Left lung (tissue), 10 donors: ENCODE data around the gene PEX10. TPM values are rescaled to one million over a fixed set of nuclear protein-coding genes. Genes with fewer than 3 reads are reported as not detected.

ENCODE experiments used
- ATAC-seq: fragments of 200-7000 bp; cut with Tn5 transposase; one replicate; pipeline ENCODE4 v1.9.1; 2020; ENCODE audit warnings: moderate library complexity
- DNase-seq, 4 donors: peaks; one replicate each; pipeline ENCODE4 v3.0.0-alpha.2; 2013 to 2020
- H3K27ac ChIP-seq, 2 donors: fragments of 200-600 bp; sonication (generic) in 1 of 2; one replicate each; pipeline versions ENCODE4 v1.5.0 to v1.8.0; 2020 to 2021
- H3K27me3 ChIP-seq, 2 donors: fragments of 200-600 bp; sonication (generic) in 1 of 2; one replicate each; pipeline versions ENCODE4 v1.5.0 to v1.8.0; 2020 to 2021
- H3K36me3 ChIP-seq, 2 donors: fragments of 200-600 bp; sonication (generic) in 1 of 2; one replicate each; pipeline versions ENCODE4 v1.5.0 to v1.8.0; 2020 to 2021
- H3K4me1 ChIP-seq, 2 donors: fragments of 200-600 bp; one replicate each; pipeline ENCODE4 v1.8.0; 2021
- H3K4me3 ChIP-seq, 2 donors: fragments of 200-600 bp; sonication (generic) in 1 of 2; one replicate each; pipeline versions ENCODE4 v1.5.0 to v1.8.0; 2020 to 2021; ENCODE audit warnings: mild to moderate bottlenecking in 1 of 2
- H3K9me3 ChIP-seq, 2 donors: fragments of 200-600 bp; sonication (generic) in 1 of 2; one replicate each; pipeline versions ENCODE4 v1.5.0 to v1.8.0; 2020 to 2021
- intact Hi-C, 2 donors: fragments of 100-400 bp; cut with DNase I; formaldehyde crosslinking; loops; one replicate each; pipeline versions ENCODE4 v1.11.2 to v1.14.2; 2022
- polyA plus RNA-seq, 6 donors: library from polyadenylated mRNA; unstranded; fragments of 120-200 nt; gene quantifications; one replicate each; pipeline ENCODE4 v1.2.1, GENCODE V29; 2013; ENCODE audit not compliant: insufficient read length in 6 of 6
- total RNA-seq, 2 donors: library from RNA; stranded (reverse); fragmentation: NEBNext Ultra II Directional; extraction: Animal tissue kit (Norgen Biotek cat#: 25700); gene quantifications; one replicate each; pipeline ENCODE4 v1.2.1, GENCODE V29; 2021
- TF ChIP-seq, protein P1 (sequence below), 2 donors: fragments of 200-600 bp; sonication (generic) in 1 of 2; IDR thresholded peaks; one replicate each; pipeline versions ENCODE4 v1.5.0 to v1.8.0; 2021; ENCODE audit warnings: antibody characterized with exemption in 2 of 2
- donor health status: DM: no; HTN: yes; CAD: no.
- donor health status: DM: no; HTN: no; CAD: no.

The PEX10 gene
- total and polyA plus RNA-seq, 8 donors = 14.3 to 22.9 (median 17.4) TPM

DNA sequence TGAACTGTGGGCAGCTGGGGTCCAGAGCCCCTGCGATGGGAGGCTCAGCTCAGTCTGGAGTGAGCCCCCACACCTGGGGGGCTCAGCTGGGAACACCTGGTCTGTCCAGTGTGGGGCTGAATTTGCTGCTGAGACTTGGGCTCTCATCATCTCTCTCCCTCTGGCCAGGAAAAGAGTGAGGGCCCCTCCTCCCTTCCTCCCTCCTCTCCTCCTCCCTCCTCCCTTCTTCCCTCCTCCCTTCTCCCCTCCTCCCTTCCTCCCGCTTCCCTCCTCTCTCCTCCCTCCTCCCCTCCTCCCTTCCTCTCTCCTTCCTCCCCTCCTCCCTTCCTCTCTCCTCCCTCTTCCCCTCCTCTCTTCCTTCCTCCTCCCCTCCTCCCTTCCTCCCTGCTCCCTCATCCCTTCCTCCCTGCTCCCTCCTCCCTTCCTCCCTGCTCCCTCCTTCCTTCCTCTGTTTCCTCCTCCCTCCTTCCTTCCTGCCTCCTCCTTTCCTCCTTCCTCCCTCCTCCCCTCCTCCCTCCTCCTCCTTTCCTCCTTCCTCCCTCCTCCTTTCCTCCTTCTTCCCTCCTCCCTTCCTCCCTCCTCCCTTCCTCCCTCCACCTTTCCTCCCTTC, 23.5 kb upstream of the PEX10 start:
- Histone ChIP-seq H3K9me3 (no peaks in the 10 kb centered on the region), H3K4me1 (no peaks in the 10 kb centered on the region), H3K27ac (no peak overlapping the region), H3K27me3 (peaks cover 0 to 89% of the 10 kb centered on the region in 2 donors), H3K4me3 (no peak overlapping the region), H3K36me3 (no peaks in the 10 kb centered on the region)
- intact Hi-C loops = no loop called here
- TF ChIP-seq, protein P1, sequence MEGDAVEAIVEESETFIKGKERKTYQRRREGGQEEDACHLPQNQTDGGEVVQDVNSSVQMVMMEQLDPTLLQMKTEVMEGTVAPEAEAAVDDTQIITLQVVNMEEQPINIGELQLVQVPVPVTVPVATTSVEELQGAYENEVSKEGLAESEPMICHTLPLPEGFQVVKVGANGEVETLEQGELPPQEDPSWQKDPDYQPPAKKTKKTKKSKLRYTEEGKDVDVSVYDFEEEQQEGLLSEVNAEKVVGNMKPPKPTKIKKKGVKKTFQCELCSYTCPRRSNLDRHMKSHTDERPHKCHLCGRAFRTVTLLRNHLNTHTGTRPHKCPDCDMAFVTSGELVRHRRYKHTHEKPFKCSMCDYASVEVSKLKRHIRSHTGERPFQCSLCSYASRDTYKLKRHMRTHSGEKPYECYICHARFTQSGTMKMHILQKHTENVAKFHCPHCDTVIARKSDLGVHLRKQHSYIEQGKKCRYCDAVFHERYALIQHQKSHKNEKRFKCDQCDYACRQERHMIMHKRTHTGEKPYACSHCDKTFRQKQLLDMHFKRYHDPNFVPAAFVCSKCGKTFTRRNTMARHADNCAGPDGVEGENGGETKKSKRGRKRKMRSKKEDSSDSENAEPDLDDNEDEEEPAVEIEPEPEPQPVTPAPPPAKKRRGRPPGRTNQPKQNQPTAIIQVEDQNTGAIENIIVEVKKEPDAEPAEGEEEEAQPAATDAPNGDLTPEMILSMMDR (IDR thresholded peaks at IDR 0.05) = no peak
- ATAC-seq (no peak), DNase-seq (no peak)

DNA sequence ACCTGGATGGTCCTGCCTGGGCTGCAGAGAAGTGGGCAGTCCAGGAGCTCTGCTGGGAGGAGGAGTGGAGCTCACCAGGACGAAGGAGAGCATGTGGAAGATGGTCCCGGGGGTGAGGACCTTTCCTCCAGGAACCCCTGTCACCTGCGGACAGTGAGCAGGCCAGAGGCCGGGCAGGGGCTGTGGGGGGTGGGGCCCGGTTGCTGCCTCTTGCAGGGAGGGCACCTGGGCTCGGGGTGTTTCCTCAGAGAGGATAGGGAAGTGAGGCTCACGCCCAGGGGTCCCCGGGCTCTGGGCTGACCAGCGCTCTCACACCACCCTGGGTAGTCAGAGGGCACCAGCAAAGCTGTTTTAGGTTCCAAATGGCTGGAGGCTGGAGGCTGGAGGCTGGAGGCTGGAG, 22.7 kb upstream of the PEX10 start:
- intact Hi-C loops = no loop called here
- Histone ChIP-seq H3K36me3 (no peaks in the 10 kb centered on the region), H3K27ac (no peak overlapping the region), H3K4me3 (no peak overlapping the region), H3K4me1 (no peaks in the 10 kb centered on the region), H3K9me3 (peaks cover 0 to 2% of the 10 kb centered on the region in 2 donors), H3K27me3 (peaks cover 0 to 91% of the 10 kb centered on the region in 2 donors)
- ATAC-seq (no peak), DNase-seq (no peak)
- TF ChIP-seq, protein P1 (IDR thresholded peaks at IDR 0.05) = no peak

DNA sequence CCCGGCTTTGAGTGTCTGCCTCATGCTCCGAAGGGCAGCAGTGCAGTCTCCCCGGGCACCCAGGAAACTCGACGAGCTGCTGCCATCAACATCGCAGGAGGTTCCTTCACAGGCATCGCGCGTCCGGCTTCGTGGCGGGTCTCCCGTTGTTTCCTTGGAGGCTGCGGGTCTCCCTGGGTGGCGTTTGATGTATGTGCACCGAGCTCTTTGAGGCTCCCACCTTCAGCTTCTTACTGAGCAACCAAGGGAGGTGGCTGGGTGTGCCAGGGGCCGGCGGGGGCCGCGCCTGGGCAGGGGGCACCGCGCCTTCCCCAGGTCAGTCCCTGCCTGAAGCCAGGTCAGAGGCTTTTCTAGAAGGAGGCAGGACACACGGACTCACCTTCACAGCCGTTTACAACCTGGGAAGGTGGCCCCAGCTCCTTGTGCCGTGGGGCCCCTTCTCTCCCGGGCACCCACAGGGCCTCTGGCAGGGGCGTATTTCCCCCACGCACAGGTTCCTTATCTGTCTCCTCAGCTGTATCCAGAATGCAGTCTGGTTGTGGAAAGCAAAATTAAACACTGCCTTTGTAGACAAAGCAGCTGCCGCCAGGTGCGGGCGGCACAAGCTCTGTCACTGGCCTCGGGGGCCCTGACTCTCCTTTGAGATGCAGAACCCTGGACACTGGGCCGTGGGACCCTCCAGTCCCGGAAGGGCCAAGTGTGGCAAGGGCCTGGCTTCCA, 21.7 kb upstream of the PEX10 start:
- Histone ChIP-seq H3K27me3 (peaks cover 0 to 89% of the 10 kb centered on the region in 2 donors), H3K4me1 (no peaks in the 10 kb centered on the region), H3K9me3 (peaks cover 0 to 12% of the 10 kb centered on the region in 2 donors), H3K27ac (no peak overlapping the region), H3K36me3 (no peaks in the 10 kb centered on the region), H3K4me3 (no peak overlapping the region)
- no peak for DNase-seq
- intact Hi-C loops = no loop called here
- no peak for ATAC-seq
- TF ChIP-seq, protein P1 (IDR thresholded peaks at IDR 0.05) = no peak

DNA sequence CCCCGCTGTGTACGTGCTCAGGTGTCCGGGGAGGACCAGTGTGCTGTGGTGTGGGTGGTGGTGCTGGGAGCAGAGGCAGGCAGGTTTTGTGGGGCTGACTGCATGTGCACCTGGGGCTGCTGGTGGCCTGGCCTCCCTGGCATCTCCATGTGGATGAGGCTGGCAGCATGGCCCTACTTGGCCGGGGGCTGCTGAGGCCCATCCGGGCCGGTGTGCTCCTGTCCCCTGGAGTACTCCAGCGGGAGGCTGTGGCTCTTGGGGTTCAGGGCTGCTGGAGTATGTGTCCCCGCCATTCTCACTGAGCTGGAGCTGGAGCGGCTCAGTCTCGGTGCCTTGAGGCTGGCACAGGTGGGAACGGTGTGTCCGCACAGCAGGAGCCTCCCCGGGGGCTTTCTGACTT, 20.8 kb upstream of the PEX10 start:
- intact Hi-C loops = no loop called here
- Histone ChIP-seq H3K27me3 (peaks cover 0 to 89% of the 10 kb centered on the region in 2 donors), H3K4me3 (no peak overlapping the region), H3K9me3 (peaks cover 0 to 12% of the 10 kb centered on the region in 2 donors), H3K4me1 (no peaks in the 10 kb centered on the region), H3K36me3 (no peaks in the 10 kb centered on the region), H3K27ac (no peak overlapping the region)
- ATAC-seq (no peak), DNase-seq (no peak)
- TF ChIP-seq, protein P1 (IDR thresholded peaks at IDR 0.05) = no peak

DNA sequence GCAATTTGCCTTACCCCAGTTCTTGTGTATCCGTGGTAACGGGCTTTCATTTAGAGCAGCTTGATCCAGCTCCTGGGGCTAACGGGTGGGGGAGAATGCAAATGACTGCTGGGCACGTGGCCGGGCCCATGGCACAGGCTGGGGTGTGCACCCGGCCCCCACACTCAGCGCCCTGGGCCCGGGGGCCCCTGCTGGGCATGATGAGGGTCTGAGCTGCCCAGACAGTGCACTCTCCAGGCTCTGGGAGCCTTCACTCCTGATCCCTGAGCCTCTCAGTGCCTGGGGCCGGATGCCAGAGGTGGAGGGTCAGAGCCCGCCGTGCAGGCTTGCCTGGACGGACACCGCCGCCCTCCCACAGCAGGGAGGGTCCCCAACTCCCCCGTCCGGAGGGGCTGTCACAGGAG, 20.1 kb upstream of the PEX10 start:
- DNase-seq (no peak), ATAC-seq (no peak)
- Histone ChIP-seq H3K36me3 (no peaks in the 10 kb centered on the region), H3K27me3 (peaks cover 0 to 89% of the 10 kb centered on the region in 2 donors), H3K9me3 (peaks cover 0 to 12% of the 10 kb centered on the region in 2 donors), H3K27ac (no peak overlapping the region), H3K4me3 (no peak overlapping the region), H3K4me1 (no peaks in the 10 kb centered on the region)
- TF ChIP-seq, protein P1 (IDR thresholded peaks at IDR 0.05) = no peak
- intact Hi-C loops = no loop called here
